Femur (tissue), 1 donor: ENCODE data around the gene CTNNBIP1.

Experiments used
- DNase-seq: peaks from one replicate; pipeline ENCODE4 v3.0.0-alpha.2; 2017

The CTNNBIP1 gene

GRCh38 chr1:9903801-9904527, 6.1 kb downstream of the CTNNBIP1 start:
- DNase-seq = no peak

GRCh38 chr1:9902060-9902452, 8.0 kb downstream of the CTNNBIP1 start:
- no peak for DNase-seq

- DNase-seq = no peak
Measured at GRCh38 chr1:9901148-9902059, 8.7 kb downstream of the CTNNBIP1 start.

- peak; percentile 52 for DNase-seq
Measured at GRCh38 chr1:9900142-9901043, 9.7 kb downstream of the CTNNBIP1 start.

- no peak for DNase-seq
Measured at GRCh38 chr1:9894115-9894514, 16.0 kb downstream of the CTNNBIP1 start.

- no peak for DNase-seq
Measured at GRCh38 chr1:9892563-9893528, 17.2 kb downstream of the CTNNBIP1 start.

- no peak for DNase-seq
Measured at GRCh38 chr1:9891207-9891606, 18.9 kb downstream of the CTNNBIP1 start.

- peak; percentile 60 for DNase-seq
Measured at GRCh38 chr1:9890224-9890731, 19.8 kb downstream of the CTNNBIP1 start.

GRCh38 chr1:9889411-9889810, 20.7 kb downstream of the CTNNBIP1 start:
- no peak for DNase-seq

GRCh38 chr1:9888886-9889285, 21.2 kb downstream of the CTNNBIP1 start:
- no peak for DNase-seq

- no peak for DNase-seq
Measured at GRCh38 chr1:9887070-9887469, 23.0 kb downstream of the CTNNBIP1 start.

- no peak for DNase-seq
Measured at GRCh38 chr1:9886092-9886742, 23.9 kb downstream of the CTNNBIP1 start.

- no peak for DNase-seq
Measured at GRCh38 chr1:9884805-9885204, 25.3 kb downstream of the CTNNBIP1 start.

- DNase-seq = no peak
Measured at GRCh38 chr1:9883585-9884449, 26.3 kb downstream of the CTNNBIP1 start.

GRCh38 chr1:9882945-9883303, 27.1 kb downstream of the CTNNBIP1 start:
- DNase-seq = no peak

GRCh38 chr1:9882296-9882944, 27.6 kb downstream of the CTNNBIP1 start:
- DNase-seq = no peak

GRCh38 chr1:9881838-9882249, 28.2 kb downstream of the CTNNBIP1 start:
- no peak for DNase-seq

GRCh38 chr1:9878404-9878803, 31.7 kb downstream of the CTNNBIP1 start:
- DNase-seq = no peak

GRCh38 chr1:9877962-9878361, 32.1 kb downstream of the CTNNBIP1 start:
- DNase-seq = no peak

- DNase-seq = no peak
Measured at GRCh38 chr1:9875636-9876000, 34.5 kb downstream of the CTNNBIP1 start.
